ENCODE data around the gene PAN3. TPM values are rescaled to one million over a fixed set of nuclear protein-coding genes. Genes with fewer than 3 reads are reported as not detected.

The PAN3 gene
- total RNA-seq, 1 donor from 2014 or later: 50.1 TPM

- peaks cover 3% of the 10 kb centered on the region for H3K27me3 Mint-ChIP-seq (ENCODE audit: insufficient read depth, low read depth)
- peaks cover 12% of the 10 kb centered on the region for H3K9me3 Mint-ChIP-seq
- H4K20me1 ChIP-seq (ENCODE audit: low read depth): no peaks in the 10 kb centered on the region
- no peak overlapping the region for H3K4me2 ChIP-seq
- H3K27ac ChIP-seq: no peak overlapping the region
- no peaks in the 10 kb centered on the region for H3K4me1 Mint-ChIP-seq
- H3K36me3 ChIP-seq: peaks cover 7% of the 10 kb centered on the region
- H3K9me3 ChIP-seq (ENCODE audit: low read depth): no peaks in the 10 kb centered on the region
- DNase-seq (ENCODE audit: low spot score): no peak
- H3K4me3 ChIP-seq: no peak overlapping the region
- H3K4me1 ChIP-seq: no peaks in the 10 kb centered on the region
- no peak overlapping the region for H3K9ac ChIP-seq
- peaks cover 55% of the 10 kb centered on the region for H3K36me3 Mint-ChIP-seq
- TF ChIP-seq, protein P1, sequence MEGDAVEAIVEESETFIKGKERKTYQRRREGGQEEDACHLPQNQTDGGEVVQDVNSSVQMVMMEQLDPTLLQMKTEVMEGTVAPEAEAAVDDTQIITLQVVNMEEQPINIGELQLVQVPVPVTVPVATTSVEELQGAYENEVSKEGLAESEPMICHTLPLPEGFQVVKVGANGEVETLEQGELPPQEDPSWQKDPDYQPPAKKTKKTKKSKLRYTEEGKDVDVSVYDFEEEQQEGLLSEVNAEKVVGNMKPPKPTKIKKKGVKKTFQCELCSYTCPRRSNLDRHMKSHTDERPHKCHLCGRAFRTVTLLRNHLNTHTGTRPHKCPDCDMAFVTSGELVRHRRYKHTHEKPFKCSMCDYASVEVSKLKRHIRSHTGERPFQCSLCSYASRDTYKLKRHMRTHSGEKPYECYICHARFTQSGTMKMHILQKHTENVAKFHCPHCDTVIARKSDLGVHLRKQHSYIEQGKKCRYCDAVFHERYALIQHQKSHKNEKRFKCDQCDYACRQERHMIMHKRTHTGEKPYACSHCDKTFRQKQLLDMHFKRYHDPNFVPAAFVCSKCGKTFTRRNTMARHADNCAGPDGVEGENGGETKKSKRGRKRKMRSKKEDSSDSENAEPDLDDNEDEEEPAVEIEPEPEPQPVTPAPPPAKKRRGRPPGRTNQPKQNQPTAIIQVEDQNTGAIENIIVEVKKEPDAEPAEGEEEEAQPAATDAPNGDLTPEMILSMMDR (IDR thresholded peaks at IDR 0.05): no peak
- TF ChIP-seq EZH2phosphoT487 (IDR thresholded peaks at IDR 0.05) (no peak), EZH2 (IDR thresholded peaks at IDR 0.05) (no peak)
- no peak overlapping the region for H2AFZ ChIP-seq (replicated peaks)
- H3K27me3 ChIP-seq: no peaks in the 10 kb centered on the region
- H3K4me3 Mint-ChIP-seq: no peak overlapping the region
- H3K79me2 ChIP-seq (ENCODE audit: low read depth): peaks cover 18% of the 10 kb centered on the region
- H3K27ac Mint-ChIP-seq: no peak overlapping the region
- H3F3A ChIP-seq (ENCODE audit: low read depth): no peaks in the 10 kb centered on the region
Measured at GRCh38 chr13:28245465-28245864, 107.1 kb downstream of the PAN3 start.

DNA sequence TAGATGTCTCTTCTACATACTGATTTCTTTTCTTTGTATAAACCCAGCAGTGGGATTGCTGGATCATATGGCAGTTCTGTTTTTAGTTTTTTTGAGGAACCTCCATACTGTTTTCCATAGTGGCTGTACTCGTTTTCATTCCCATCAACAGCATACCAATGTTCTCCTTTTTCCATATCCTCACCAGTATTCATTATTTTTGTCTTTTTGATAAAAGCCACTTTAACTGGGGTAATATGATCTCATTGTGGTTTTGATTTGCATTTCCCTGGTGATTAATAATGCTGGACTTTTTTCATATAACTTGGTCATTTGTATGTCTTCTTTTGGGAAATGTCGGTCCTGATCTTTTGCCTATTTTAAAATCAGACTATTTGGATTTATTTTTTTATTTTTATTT, 108.5 kb downstream of the PAN3 start:
- Histone ChIP-seq H3K4me2 (no peak overlapping the region), H3K27me3 (no peaks in the 10 kb centered on the region), H3K4me3 (no peak overlapping the region), H4K20me1 (ENCODE audit: low read depth) (no peaks in the 10 kb centered on the region), H3K4me1 (no peaks in the 10 kb centered on the region), H3K79me2 (ENCODE audit: low read depth) (peaks cover 23% of the 10 kb centered on the region), H3K36me3 (peaks cover 7% of the 10 kb centered on the region), H3K9ac (no peak overlapping the region), H3F3A (ENCODE audit: low read depth) (no peaks in the 10 kb centered on the region), H2AFZ (replicated peaks) (no peak overlapping the region), H3K9me3 (ENCODE audit: low read depth) (no peaks in the 10 kb centered on the region), H3K27ac (no peak overlapping the region)
- H3K4me3 Mint-ChIP-seq: no peak overlapping the region
- H3K4me1 Mint-ChIP-seq: no peaks in the 10 kb centered on the region
- peaks cover 58% of the 10 kb centered on the region for H3K36me3 Mint-ChIP-seq
- DNase-seq (ENCODE audit: low spot score): no peak
- peaks cover 3% of the 10 kb centered on the region for H3K27me3 Mint-ChIP-seq (ENCODE audit: insufficient read depth, low read depth)
- no peak overlapping the region for H3K27ac Mint-ChIP-seq
- no peak for TF ChIP-seq EZH2 (IDR thresholded peaks at IDR 0.05)
- TF ChIP-seq EZH2phosphoT487 (IDR thresholded peaks at IDR 0.05): no peak
- TF ChIP-seq, protein P1 (IDR thresholded peaks at IDR 0.05): no peak
- H3K9me3 Mint-ChIP-seq: peaks cover 12% of the 10 kb centered on the region

GRCh38 chr13:28248080-28248479, 109.7 kb downstream of the PAN3 start:
- H3K4me2 ChIP-seq: no peak overlapping the region
- H2AFZ ChIP-seq (replicated peaks): no peak overlapping the region
- H3K27me3 ChIP-seq: no peaks in the 10 kb centered on the region
- no peak overlapping the region for H3K27ac ChIP-seq
- no peaks in the 10 kb centered on the region for H3K4me1 ChIP-seq
- DNase-seq (ENCODE audit: low spot score): no peak
- H3K79me2 ChIP-seq (ENCODE audit: low read depth): peaks cover 23% of the 10 kb centered on the region
- no peaks in the 10 kb centered on the region for H3F3A ChIP-seq (ENCODE audit: low read depth)
- H3K4me3 ChIP-seq: no peak overlapping the region
- peaks cover 3% of the 10 kb centered on the region for H3K27me3 Mint-ChIP-seq (ENCODE audit: insufficient read depth, low read depth)
- no peak overlapping the region for H3K9ac ChIP-seq
- H3K4me1 Mint-ChIP-seq: no peaks in the 10 kb centered on the region
- peaks cover 52% of the 10 kb centered on the region for H3K36me3 Mint-ChIP-seq
- H3K9me3 ChIP-seq (ENCODE audit: low read depth): no peaks in the 10 kb centered on the region
- H3K9me3 Mint-ChIP-seq: peaks cover 12% of the 10 kb centered on the region
- H3K36me3 ChIP-seq: peaks cover 4% of the 10 kb centered on the region
- H3K27ac Mint-ChIP-seq: no peak overlapping the region
- TF ChIP-seq EZH2phosphoT487 (IDR thresholded peaks at IDR 0.05): no peak
- TF ChIP-seq, protein P1 (IDR thresholded peaks at IDR 0.05): no peak
- no peak for TF ChIP-seq EZH2 (IDR thresholded peaks at IDR 0.05)
- no peak overlapping the region for H3K4me3 Mint-ChIP-seq
- H4K20me1 ChIP-seq (ENCODE audit: low read depth): no peaks in the 10 kb centered on the region

Data from neural progenitor cell (in vitro differentiated cells).